Spleen (tissue), 11 donors: ENCODE data around the gene ARVCF. TPM values are rescaled to one million over a fixed set of nuclear protein-coding genes. Genes with fewer than 3 reads are reported as not detected.

Experiments
- DNase-seq: peaks from one replicate; pipeline ENCODE4 v3.0.0-alpha.2; 2020
- H3K27ac ChIP-seq, 8 donors: fragments of 200-600 bp; sonication (generic) in 7 of 8; 1 replicate in 4 of 8; 2 replicates in 4 of 8; pipeline versions ENCODE4 v1.5.0 to v1.8.0; 2016 to 2021; ENCODE audit warnings: inconsistent platforms in 4 of 8, mild to moderate bottlenecking in 4 of 8, moderate library complexity in 1 of 8
- H3K27me3 ChIP-seq, 7 donors: fragments of 200-600 bp; sonication (generic) in 6 of 7; replicated peaks in 1 of 7; 1 replicate in 4 of 7; 2 replicates in 3 of 7; pipeline versions ENCODE4 v1.5.0 to v1.8.0; 2016 to 2021; ENCODE audit warnings: inconsistent platforms in 3 of 7, mild to moderate bottlenecking in 1 of 7
- H3K36me3 ChIP-seq, 6 donors: fragments of 200-600 bp; sonication (generic) in 5 of 6; 1 replicate in 4 of 6; 2 replicates in 2 of 6; pipeline versions ENCODE4 v1.5.0 to v1.8.0; 2016 to 2021; ENCODE audit warnings: inconsistent platforms in 2 of 6
- H3K4me1 ChIP-seq, 6 donors: fragments of 200-600 bp; sonication (generic) in 5 of 6; 1 replicate in 3 of 6; 2 replicates in 3 of 6; pipeline versions ENCODE4 v1.5.0 to v1.8.0; 2016 to 2021; ENCODE audit warnings: inconsistent platforms in 3 of 6
- H3K4me3 ChIP-seq, 8 donors: fragments of 200-600 bp; sonication (generic) in 7 of 8; 1 replicate in 4 of 8; 2 replicates in 4 of 8; pipeline versions ENCODE4 v1.5.0 to v1.8.0; 2016 to 2021; ENCODE audit warnings: inconsistent platforms in 4 of 8, mild to moderate bottlenecking in 4 of 8, moderate library complexity in 2 of 8
- H3K9me3 ChIP-seq, 8 donors: fragments of 200-600 bp; sonication (generic) in 7 of 8; 1 replicate in 4 of 8; 2 replicates in 4 of 8; pipeline versions ENCODE4 v1.5.0 to v1.8.0; 2016 to 2021; ENCODE audit warnings: inconsistent platforms in 4 of 8
- POLR2A ChIP-seq, 3 donors: fragments of 450-650 bp; IDR thresholded peaks; one replicate each; pipeline ENCODE4 v1.5.1; 2017; ENCODE audit warnings: antibody characterized with exemption in 3 of 3, mild to moderate bottlenecking in 1 of 3
- POLR2AphosphoS5 ChIP-seq, 3 donors: sonication (generic); formaldehyde crosslinking; IDR thresholded peaks; one replicate each; pipeline ENCODE4 v1.5.1; 2017; ENCODE audit warnings: antibody characterized with exemption in 3 of 3
- WGBS, 5 donors: extraction: QIAGEN DNeasy Blood & Tissue Kit in 3 of 5; methylation state at CpG; one replicate each; pipeline versions ENCODE4 v1.1.5 to v1.1.7; 2013 to 2018; 5-methylcytosine and 5-hydroxymethylcytosine counted together
- intact Hi-C: fragments of 100-400 bp; cut with DNase I; formaldehyde crosslinking; loops from one replicate; pipeline ENCODE4 v1.15.0; 2023; ENCODE audit warnings: low total_unique reads
- polyA plus RNA-seq, 3 donors: library from polyadenylated mRNA; stranded (reverse); fragments of 200-250 nt; gene quantifications; one replicate each; pipeline ENCODE4 v1.2.1, GENCODE V29; 2013
- total RNA-seq, 7 donors: library from RNA; depleted of rRNA in 3 of 7; stranded (reverse); fragments of >200 nt in 3 of 7; fragmentation: NEBNext Ultra II Directional in 4 of 7; extraction: Animal tissue kit (Norgen Biotek cat#: 25700) in 4 of 7; gene quantifications; one replicate each; pipeline versions ENCODE4 v1.1.0 to v1.2.1, GENCODE V29; 2016 to 2021
- TF ChIP-seq, protein P1 (sequence below), 11 experiments: fragments of 200-600 bp in 7 of 11; fragments of 450-650 bp in 4 of 11; sonication (generic) in 4 of 11; IDR thresholded peaks in 8 of 11; conservative IDR thresholded peaks in 3 of 11; 1 replicate in 7 of 11; 2 replicates in 4 of 11; pipeline versions ENCODE4 v1.4.0 to v1.8.0; 2016 to 2021; ENCODE audit warnings: antibody characterized with exemption in 11 of 11, inconsistent platforms in 4 of 11, mild to moderate bottlenecking in 1 of 11
- donor health status: healthy with polysubstance abuse.
- donor health status: DM: no; HTN: no; CAD: no; lungs with moderate emphysema.
- donor health status: DM: no; HTN: no; CAD: no.
- donor health status: Bipolar disorder and iron deficiency.
- donor health status: healthy.
- donor health status: DM: no; HTN: no; CAD: no.
- donor health status: DM: yes; HTN: yes; CAD: no.

Gene ARVCF
- total and polyA plus RNA-seq, 10 donors = 9.4 to 96.7 (median 27.6) TPM

DNA sequence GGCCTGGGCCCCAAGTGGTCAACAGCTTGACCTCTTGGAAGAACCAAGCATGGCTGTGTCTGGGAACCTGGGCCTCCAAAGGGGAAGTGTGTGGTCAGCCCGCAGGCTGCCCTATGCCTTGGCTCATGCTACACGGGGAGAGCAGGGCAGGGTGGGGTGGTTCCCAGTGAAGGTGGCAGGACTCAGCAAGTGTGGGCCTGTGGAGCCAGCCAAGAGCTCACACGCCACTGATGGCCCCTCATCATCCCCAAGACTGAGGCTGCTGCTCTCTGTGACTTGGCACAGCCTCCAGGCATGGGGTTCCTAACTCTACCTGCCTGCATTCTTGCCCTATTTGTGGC, 47.5 kb upstream of the ARVCF start:
- no peak for DNase-seq
- H3K36me3 ChIP-seq = peaks cover 0 to 74% (median 38%) of the 10 kb centered on the region in 6 donors
- intact Hi-C loops = no loop called here
- peak overlapping the region in 2 of 8 donors; percentile 26 to 35 for H3K27ac ChIP-seq
- no peak for TF ChIP-seq POLR2AphosphoS5 (IDR thresholded peaks at IDR 0.05)
- 59 to 92% (median 81%) methylated on average over 2 to 3 of the region's 3 CpGs for WGBS, 5 donors
- H3K4me1 ChIP-seq = peaks cover 0 to 33% (median 2%) of the 10 kb centered on the region in 6 donors
- H3K27me3 ChIP-seq = no peaks in the 10 kb centered on the region
- H3K9me3 ChIP-seq = no peaks in the 10 kb centered on the region
- no peak overlapping the region for H3K4me3 ChIP-seq

DNA sequence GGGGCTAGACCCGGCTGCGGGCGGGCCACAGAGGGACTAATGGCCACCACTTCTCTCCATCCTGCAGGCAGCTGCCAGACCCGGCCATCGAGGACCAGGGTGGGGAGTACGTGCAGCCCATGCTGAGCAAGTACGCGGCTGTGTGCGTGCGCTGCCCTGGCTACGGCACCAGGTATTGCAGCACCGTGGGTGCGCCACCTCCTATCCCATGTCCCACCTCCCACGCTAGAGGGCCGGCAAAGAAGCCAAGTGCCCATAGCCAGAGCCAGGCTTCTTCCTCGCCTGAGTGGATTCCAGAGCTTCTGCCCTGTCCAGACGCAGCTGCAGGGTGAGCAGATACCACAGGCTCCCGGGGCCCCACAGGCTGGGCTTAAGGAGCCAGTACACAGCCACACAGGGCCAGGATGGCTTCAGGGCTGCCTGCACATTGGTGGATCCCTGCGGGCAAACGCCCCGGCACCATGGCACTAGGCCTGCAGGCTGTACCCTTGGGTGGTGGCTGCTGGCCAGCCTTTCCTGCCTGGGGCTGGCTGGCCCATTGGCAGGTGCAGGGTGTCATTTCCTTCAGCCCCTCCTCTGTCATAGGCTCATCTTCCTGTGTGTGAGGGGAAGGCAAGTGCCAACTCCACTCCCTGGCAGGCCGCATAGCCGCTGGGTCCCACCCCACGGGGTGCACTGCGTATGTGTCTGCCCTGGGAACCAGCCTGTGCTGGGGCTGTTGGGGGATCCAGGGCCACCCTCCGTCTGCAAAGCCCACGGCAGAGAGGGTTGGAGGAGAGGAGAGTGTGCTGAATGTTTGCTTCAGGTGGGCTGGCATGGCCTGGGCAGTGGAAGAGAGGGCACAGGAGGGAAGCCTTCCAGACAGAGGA, 46.9 kb upstream of the ARVCF start:
- intact Hi-C loops = no loop called here
- Histone ChIP-seq H3K27me3 (no peaks in the 10 kb centered on the region), H3K4me1 (peaks cover 0 to 33% (median 2%) of the 10 kb centered on the region in 6 donors), H3K36me3 (peaks cover 0 to 80% (median 40%) of the 10 kb centered on the region in 6 donors), H3K4me3 (no peak overlapping the region), H3K27ac (peak overlapping the region in 2 of 8 donors; percentile 26 to 35), H3K9me3 (no peaks in the 10 kb centered on the region)
- 87 to 92% (median 89%) methylated on average over 16 to 27 of the region's 27 CpGs for WGBS, 5 donors
- DNase-seq = no peak
- TF ChIP-seq POLR2AphosphoS5 (IDR thresholded peaks at IDR 0.05) (peak in 2 of 3 donors; percentile 30 to 60), POLR2A (IDR thresholded peaks at IDR 0.05) (no peak)
- TF ChIP-seq, protein P1, sequence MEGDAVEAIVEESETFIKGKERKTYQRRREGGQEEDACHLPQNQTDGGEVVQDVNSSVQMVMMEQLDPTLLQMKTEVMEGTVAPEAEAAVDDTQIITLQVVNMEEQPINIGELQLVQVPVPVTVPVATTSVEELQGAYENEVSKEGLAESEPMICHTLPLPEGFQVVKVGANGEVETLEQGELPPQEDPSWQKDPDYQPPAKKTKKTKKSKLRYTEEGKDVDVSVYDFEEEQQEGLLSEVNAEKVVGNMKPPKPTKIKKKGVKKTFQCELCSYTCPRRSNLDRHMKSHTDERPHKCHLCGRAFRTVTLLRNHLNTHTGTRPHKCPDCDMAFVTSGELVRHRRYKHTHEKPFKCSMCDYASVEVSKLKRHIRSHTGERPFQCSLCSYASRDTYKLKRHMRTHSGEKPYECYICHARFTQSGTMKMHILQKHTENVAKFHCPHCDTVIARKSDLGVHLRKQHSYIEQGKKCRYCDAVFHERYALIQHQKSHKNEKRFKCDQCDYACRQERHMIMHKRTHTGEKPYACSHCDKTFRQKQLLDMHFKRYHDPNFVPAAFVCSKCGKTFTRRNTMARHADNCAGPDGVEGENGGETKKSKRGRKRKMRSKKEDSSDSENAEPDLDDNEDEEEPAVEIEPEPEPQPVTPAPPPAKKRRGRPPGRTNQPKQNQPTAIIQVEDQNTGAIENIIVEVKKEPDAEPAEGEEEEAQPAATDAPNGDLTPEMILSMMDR (IDR thresholded peaks at IDR 0.05 in 8 of 11, conservative IDR thresholded peaks at IDR 0.05 in 3 of 11) = no peak

DNA sequence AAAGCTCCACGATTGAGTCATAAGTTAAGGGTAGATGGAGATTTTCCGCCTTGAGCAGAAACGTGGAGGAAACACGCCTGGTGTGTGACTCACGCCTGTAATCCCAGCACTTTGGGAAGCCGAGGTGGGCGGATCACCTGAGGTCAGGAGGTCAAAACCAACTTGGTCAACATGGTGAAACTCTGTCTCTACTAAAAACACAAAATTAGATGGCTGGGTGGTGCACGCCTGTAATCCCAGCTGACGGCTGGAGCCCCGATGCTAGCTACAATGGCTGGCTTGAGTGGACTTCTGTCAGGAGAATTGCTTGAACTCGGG, 46.1 kb upstream of the ARVCF start:
- Histone ChIP-seq H3K27me3 (no peaks in the 10 kb centered on the region), H3K4me3 (no peak overlapping the region), H3K27ac (peak overlapping the region in 2 of 8 donors; percentile 49 to 64), H3K36me3 (peaks cover 0 to 88% (median 46%) of the 10 kb centered on the region in 6 donors), H3K9me3 (no peaks in the 10 kb centered on the region), H3K4me1 (peaks cover 0 to 33% (median 2%) of the 10 kb centered on the region in 6 donors)
- no peak for TF ChIP-seq POLR2A (IDR thresholded peaks at IDR 0.05)
- TF ChIP-seq, protein P1 (IDR thresholded peaks at IDR 0.05 in 8 of 11, conservative IDR thresholded peaks at IDR 0.05 in 3 of 11) = no peak
- TF ChIP-seq POLR2AphosphoS5 (IDR thresholded peaks at IDR 0.05) = no peak
- 90 to 95% (median 93%) methylated on average over 11 of the region's 11 CpGs for WGBS, 5 donors
- no peak for DNase-seq
- intact Hi-C loops = no loop called here

DNA sequence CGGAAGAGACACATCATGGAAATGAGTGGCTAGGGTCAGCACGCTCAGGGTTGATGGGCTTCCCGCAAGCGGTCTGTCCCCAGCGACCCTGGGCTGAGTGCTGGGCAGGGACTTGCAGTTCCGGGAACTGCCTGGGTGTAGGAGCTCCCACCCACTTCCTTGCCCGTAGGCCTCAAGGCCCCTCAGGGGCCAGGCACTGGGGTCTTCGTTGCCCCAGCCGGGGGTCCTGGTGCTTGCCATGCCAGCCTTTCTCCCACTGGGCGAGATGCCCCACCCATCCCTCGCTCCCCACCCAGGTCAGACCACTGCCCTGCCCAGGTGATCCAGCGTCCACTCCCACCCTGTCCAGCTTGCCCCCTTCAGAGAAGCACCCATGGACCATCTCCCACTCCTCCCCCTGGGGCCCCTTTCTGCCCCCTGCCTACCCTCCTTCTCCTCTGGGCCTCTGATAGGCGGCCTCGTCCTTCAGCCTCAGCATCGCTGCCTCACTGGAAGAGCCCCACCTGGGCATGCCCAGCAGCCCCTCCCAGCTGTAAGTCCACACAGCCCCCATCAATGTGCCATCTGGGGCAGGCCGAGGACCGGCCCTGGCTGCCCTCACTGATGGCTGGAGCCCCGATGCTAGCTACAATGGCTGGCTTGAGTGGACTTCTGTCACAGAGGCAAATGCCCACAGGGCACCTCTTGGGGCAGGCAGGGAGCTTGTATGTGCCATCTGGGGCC, 45.6 kb upstream of the ARVCF start:
- TF ChIP-seq, protein P1 (IDR thresholded peaks at IDR 0.05 in 8 of 11, conservative IDR thresholded peaks at IDR 0.05 in 3 of 11) = no peak
- TF ChIP-seq POLR2AphosphoS5 (IDR thresholded peaks at IDR 0.05) = peak in 1 of 3 donors; percentile 3
- TF ChIP-seq POLR2A (IDR thresholded peaks at IDR 0.05) = no peak
- Histone ChIP-seq H3K4me1 (peaks cover 0 to 33% (median 2%) of the 10 kb centered on the region in 6 donors), H3K36me3 (peaks cover 0 to 93% (median 51%) of the 10 kb centered on the region in 6 donors), H3K9me3 (no peaks in the 10 kb centered on the region), H3K27me3 (no peaks in the 10 kb centered on the region), H3K27ac (peak overlapping the region in 5 of 8 donors; percentile 6 to 64 (median 36)), H3K4me3 (no peak overlapping the region)
- intact Hi-C loops = no loop called here
- WGBS, 5 donors = 74 to 97% (median 86%) methylated on average over 11 to 18 of the region's 18 CpGs
- no peak for DNase-seq
